ENCODE results near the gene SLC27A4.

- TF ChIP-seq CTCF (IDR thresholded peaks at IDR 0.05) = no peak
- TF ChIP-seq POLR2A (IDR thresholded peaks at IDR 0.05) = no peak
Measured at GRCh38 chr9:128304971-128305288, 35.4 kb upstream of the SLC27A4 start.

Data from uterus (tissue), 2 donors.